ENCODE data around the gene CRIM1.

GRCh38 chr2:36452260-36452659, 96.7 kb downstream of the CRIM1 start:
- TF ChIP-seq CTCF (IDR thresholded peaks at IDR 0.05) (no peak), POLR2A (IDR thresholded peaks at IDR 0.05) (no peak)
